ENCODE measurements around the gene STUB1.

Gene STUB1

DNA sequence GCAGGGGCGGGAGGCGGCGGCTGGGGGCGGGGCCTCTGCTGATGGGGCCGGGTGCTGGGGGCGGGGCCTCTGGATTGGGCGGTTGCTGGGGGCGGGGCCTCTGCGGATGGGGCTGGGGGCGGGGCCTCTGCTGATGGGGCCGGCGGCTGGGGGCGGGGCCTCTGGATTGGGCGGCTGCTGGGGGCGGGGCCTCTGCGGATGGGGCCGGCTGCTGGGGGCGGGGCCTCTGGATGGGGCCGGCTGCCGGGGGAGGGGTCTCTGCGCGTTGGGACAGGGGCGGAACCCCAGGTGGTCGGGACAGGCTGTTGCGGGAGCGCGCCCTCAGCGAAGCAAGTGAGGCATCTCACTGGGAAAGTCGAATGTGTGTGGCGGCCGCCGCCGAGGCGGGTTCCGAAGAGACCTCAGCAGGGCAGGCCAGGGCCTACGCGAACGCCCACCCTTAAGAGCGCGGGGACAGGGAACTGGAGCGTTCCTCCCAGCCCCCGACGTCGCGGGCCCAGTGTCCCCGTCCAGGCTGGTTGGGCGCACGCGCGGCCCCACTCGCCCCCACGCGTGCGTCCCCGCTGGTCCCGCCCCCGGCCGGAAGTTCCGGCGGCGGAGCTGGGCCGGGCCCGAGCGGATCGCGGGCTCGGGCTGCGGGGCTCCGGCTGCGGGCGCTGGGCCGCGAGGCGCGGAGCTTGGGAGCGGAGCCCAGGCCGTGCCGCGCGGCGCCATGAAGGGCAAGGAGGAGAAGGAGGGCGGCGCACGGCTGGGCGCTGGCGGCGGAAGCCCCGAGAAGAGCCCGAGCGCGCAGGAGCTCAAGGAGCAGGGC lies at the start of gene STUB1:
TSS of gene STUB1 (plus strand) at position 597 of the 811 bp plus-strand sequence. CDS start at position 713, 116 bp downstream.
- in situ Hi-C loops (cut with MboI; ENCODE audit: low pct_unique_long_range_greater_than_20kb, low sequenced_read_pairs, unreplicated experiment), result no loop called here
- TF ChIP-seq, protein P1, sequence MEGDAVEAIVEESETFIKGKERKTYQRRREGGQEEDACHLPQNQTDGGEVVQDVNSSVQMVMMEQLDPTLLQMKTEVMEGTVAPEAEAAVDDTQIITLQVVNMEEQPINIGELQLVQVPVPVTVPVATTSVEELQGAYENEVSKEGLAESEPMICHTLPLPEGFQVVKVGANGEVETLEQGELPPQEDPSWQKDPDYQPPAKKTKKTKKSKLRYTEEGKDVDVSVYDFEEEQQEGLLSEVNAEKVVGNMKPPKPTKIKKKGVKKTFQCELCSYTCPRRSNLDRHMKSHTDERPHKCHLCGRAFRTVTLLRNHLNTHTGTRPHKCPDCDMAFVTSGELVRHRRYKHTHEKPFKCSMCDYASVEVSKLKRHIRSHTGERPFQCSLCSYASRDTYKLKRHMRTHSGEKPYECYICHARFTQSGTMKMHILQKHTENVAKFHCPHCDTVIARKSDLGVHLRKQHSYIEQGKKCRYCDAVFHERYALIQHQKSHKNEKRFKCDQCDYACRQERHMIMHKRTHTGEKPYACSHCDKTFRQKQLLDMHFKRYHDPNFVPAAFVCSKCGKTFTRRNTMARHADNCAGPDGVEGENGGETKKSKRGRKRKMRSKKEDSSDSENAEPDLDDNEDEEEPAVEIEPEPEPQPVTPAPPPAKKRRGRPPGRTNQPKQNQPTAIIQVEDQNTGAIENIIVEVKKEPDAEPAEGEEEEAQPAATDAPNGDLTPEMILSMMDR (IDR thresholded peaks at IDR 0.05; ENCODE audit: extremely low read depth, insufficient read depth, missing control alignments), result no peak
- peak; percentile 92 for DNase-seq (ENCODE audit: low spot score)

DNA sequence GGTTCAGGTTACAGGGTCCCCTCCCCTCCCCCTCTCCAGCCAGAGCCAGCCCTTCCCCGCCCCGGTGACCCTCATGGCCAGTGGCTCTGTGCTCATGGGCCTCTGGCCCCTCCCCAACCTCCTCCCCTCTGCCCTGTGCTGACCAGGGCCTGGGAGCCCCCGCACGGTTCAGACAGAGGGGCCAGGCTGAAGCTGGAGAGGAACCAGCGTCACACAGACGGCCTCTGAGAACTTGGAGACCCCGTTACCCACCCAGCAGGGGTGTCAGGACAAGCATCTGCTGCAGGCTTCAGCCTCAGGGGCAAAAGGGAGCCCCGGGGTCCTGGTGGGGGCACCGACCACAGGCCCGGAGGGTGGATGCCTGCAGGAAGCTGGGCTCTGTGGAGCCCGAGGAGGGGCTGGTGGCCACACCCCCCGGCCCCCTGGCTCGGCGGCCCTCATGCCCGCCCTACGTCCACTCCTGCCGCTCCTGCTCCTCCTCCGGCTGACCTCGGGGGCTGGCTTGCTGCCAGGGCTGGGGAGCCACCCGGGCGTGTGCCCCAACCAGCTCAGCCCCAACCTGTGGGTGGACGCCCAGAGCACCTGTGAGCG lies 49.3 kb upstream of the STUB1 start, which contains the start of gene WFIKKN1:
TSS of gene WFIKKN1 (plus strand) at position 171 of the 591 bp plus-strand sequence. CDS start at position 440, 269 bp downstream.
- DNase-seq (ENCODE audit: low spot score), result no peak
- in situ Hi-C loops (cut with MboI; ENCODE audit: low pct_unique_long_range_greater_than_20kb, low sequenced_read_pairs, unreplicated experiment), result no loop called here
- TF ChIP-seq, protein P1 (IDR thresholded peaks at IDR 0.05; ENCODE audit: extremely low read depth, insufficient read depth, missing control alignments), result no peak

DNA sequence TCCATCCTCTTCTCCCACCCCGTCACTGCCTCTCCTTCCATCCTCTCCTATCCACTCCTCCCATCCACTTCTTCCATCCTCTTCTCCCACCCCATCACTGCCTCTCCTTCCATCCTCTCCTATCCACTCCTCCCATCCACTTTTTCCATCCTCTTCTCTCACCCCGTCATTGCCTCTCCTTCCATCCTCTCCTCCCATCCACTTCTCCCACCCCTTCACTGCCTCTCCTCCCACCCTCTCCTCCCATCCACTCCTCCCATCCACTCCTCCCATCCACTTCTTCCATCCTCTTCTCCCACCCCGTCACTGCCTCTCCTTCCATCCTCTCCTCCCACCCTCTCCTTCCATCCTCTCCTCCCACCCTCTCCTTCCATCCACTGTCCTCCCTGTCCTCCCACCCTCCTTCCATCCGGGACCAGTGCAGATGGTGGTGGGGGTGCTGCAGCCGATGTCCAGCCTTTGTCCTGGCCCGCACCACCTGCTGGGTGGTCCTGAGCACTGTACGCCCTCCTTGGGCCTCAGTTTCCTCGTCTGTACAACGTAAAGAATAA lies 48.3 kb upstream of the STUB1 start:
- in situ Hi-C loops (cut with MboI; ENCODE audit: low pct_unique_long_range_greater_than_20kb, low sequenced_read_pairs, unreplicated experiment), result no loop called here
- TF ChIP-seq, protein P1 (IDR thresholded peaks at IDR 0.05; ENCODE audit: extremely low read depth, insufficient read depth, missing control alignments), result no peak
- no peak for DNase-seq (ENCODE audit: low spot score)

DNA sequence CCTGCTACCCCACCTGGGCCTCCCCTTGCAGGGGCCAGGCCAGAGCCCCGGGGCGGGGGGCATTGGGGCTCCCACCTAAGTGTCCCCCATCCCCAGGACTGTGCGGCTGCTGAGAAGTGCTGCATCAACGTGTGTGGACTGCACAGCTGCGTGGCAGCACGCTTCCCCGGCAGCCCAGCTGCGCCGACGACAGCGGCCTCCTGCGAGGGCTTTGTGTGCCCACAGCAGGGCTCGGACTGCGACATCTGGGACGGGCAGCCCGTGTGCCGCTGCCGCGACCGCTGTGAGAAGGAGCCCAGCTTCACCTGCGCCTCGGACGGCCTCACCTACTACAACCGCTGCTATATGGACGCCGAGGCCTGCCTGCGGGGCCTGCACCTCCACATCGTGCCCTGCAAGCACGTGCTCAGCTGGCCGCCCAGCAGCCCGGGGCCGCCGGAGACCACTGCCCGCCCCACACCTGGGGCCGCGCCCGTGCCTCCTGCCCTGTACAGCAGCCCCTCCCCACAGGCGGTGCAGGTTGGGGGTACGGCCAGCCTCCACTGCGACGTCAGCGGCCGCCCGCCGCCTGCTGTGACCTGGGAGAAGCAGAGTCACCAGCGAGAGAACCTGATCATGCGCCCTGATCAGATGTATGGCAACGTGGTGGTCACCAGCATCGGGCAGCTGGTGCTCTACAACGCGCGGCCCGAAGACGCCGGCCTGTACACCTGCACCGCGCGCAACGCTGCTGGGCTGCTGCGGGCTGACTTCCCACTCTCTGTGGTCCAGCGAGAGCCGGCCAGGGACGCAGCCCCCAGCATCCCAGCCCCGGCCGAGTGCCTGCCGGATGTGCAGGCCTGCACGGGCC lies 47.5 kb upstream of the STUB1 start:
- TF ChIP-seq, protein P1 (IDR thresholded peaks at IDR 0.05; ENCODE audit: extremely low read depth, insufficient read depth, missing control alignments), result no peak
- DNase-seq (ENCODE audit: low spot score), result no peak
- in situ Hi-C loops (cut with MboI; ENCODE audit: low pct_unique_long_range_greater_than_20kb, low sequenced_read_pairs, unreplicated experiment), result no loop called here

DNA sequence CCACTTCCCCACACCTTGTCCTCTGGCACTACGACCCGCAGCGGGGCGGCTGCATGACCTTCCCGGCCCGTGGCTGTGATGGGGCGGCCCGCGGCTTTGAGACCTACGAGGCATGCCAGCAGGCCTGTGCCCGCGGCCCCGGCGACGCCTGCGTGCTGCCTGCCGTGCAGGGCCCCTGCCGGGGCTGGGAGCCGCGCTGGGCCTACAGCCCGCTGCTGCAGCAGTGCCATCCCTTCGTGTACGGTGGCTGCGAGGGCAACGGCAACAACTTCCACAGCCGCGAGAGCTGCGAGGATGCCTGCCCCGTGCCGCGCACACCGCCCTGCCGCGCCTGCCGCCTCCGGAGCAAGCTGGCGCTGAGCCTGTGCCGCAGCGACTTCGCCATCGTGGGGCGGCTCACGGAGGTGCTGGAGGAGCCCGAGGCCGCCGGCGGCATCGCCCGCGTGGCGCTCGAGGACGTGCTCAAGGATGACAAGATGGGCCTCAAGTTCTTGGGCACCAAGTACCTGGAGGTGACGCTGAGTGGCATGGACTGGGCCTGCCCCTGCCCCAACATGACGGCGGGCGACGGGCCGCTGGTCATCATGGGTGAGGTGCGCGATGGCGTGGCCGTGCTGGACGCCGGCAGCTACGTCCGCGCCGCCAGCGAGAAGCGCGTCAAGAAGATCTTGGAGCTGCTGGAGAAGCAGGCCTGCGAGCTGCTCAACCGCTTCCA lies 46.7 kb upstream of the STUB1 start:
- TF ChIP-seq, protein P1 (IDR thresholded peaks at IDR 0.05; ENCODE audit: extremely low read depth, insufficient read depth, missing control alignments), result no peak
- DNase-seq (ENCODE audit: low spot score), result no peak
- in situ Hi-C loops (cut with MboI; ENCODE audit: low pct_unique_long_range_greater_than_20kb, low sequenced_read_pairs, unreplicated experiment), result no loop called here
